ENCODE data around the gene RPS2.
"Not testable (repeated sequence)": the region's sequence is repeated elsewhere in the genome, so short reads cannot be mapped to it uniquely, and the experiment has no call there.

RPS2 gene

DNA sequence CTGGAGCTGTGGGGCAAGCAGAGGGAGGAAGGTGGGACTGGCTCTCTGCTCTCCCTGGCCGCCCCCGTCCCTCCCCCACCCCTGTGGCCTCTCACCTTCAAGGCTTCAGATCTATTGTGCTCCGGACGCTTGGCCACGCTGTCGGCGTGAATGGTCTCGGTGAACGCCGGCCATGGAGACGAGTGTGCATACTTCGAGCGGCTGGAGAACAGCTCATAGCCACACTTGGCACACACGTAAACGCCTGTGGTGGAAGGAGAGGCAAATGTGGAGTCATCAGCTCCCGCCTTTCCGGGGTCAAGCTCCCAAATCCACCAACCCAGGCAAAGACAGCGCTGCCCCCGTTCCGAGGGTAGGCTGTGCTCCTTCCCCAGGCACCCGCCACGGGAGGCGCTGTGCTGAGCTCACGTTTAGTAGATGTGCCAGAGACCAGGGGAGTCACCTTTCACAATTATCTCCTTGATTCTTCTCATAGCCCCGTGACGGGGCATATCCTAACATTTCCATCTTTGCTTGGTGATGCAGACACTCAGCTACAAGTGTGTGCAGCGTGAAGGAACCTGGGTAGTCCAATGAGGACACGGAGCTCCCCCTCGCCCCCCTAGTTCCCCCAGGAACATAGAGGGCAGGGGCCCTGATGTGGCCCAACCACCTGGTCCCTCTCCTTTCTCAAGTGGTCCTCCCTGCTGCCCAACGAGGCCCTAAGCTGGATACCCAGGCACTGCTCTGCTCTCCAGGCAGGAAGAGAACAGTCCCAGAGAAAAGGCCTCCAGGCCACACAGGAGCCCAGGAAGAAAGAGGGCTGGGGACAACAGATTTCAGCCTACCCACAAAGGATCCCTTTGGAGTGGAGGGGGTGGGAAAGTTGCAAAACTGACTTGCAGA, 23.2 kb downstream of the RPS2 start:
- DNase-seq (ENCODE audit: low read depth), result no peak

DNA sequence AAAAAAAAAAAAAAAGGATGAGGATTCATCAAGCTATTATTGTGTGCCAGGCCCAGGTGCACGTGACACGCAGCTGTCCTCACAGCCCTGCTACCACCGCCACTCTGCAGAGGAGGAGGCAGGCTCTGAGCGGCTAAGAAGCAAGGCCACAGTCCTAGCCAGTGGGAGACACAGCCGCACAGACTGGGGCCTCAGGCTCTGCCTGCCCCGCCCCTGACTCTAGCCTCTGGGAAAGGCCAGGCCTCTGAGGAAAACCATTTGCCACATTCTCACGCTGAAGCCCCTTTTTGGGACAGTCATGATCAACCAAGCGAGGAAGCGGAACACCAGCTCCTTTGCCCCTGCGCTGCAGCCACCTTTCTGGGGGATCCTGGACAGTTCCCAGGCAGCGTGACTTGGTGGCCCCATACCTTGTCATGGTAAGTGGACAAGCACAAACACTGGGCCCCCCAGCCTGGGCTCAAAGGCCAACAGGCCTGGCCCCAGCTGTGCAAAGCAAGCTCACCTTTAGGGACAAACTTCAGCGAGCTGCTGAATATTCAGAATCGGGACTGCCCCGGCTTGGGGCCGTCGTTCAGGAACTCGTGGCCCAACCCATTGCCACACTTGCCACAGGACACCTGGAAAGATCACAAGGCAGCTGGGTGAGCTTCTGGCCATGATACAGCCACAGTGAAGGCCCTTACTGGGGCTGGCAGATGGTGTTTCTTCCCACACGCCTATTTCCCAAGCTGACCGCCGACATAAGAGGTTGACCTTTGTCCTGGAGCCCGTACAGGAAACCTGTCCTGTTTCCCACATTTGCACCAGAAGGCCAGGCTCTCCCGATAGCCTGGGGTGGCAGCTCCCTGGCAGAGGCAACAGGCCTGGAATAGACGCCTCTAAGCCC, 24.1 kb downstream of the RPS2 start:
- DNase-seq (ENCODE audit: low read depth), result no peak

DNA sequence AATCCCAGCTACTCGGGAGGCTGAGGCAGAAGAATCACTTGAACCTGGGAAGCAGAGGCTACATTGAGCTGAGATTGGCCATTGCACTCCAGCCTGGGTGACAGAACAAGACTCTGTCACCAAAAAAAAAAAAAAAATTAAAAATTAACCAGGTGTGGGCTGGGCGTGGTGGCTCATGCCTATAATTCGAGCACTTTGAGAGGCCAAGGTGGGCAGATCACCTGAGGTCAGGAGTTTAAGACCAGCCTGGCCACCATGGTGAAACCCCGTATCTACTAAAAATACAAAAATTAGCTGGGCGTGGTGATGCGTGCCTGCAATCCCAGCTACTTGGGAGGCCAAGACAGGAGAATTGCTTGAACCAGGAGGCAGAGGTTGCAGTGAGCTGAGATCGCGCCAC, 24.8 kb downstream of the RPS2 start:
- not testable (repeated sequence) for DNase-seq (ENCODE audit: low read depth)

DNA sequence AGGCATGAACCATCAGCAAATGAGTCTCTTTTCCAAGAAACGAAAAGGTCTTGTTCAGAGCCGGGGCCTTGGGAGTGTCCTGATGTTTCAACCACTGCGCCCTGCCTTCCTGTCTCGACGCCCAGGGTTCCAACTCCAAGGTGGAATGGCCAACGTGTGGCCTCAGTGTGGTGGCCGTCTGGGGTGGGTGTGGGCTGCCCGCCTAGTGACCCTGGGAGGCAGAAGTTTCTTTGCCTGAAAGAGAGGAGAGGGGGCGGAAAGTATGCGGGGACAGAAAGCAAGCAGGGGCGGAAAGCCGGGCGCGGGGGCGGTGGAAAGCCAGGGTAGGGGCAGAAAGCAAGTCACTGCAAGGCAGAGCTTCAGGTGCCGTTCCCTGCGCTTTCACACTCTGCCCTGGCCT, 25.7 kb downstream of the RPS2 start:
- no peak for DNase-seq (ENCODE audit: low read depth)

DNA sequence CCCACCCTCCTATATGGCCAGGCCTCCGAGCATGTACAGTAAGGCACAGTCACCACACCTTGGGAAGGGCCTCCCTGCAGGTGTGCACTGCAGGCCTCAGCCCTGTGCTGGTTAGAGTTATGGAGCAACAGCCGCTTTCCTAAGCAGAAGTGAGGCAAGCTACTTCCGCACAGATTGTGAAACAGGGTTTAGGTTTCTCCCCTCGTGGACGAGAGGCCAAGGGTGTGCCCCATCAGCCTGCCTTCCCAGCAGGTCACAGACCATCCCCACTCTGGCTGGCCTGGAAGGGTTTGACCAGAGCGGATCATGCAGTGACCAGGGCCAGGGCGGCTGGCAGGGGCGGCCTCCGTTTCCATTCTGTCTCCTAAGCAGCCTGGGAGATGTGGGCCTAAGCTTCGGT, 26.3 kb downstream of the RPS2 start:
- no peak for DNase-seq (ENCODE audit: low read depth)

DNA sequence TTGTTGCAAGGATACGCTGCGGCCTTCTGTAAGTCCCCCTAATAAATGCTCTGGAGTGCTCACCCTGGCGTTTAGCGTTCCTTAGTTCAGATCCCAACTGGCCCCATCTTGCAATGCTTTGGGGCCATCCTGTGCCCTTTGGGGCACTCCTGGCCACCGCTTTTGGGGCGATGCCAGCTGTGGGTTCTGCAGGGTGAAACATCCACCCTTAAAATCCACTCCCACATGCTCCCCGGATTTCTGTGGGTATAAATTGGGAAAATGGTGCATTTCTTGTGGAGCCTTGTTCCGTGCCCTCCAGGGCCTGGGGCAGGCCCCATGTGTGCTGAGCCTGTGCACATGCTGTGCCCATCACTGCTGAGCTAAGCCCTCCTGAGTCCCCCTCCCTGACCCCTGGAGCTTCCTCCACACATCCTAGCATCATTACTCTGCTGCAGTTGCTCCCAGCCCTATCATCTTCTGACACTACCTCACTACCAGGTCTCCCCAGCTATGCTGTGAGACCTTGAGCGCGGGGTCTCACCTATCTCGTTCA, 27.6 kb downstream of the RPS2 start:
- no peak for DNase-seq (ENCODE audit: low read depth)

DNA sequence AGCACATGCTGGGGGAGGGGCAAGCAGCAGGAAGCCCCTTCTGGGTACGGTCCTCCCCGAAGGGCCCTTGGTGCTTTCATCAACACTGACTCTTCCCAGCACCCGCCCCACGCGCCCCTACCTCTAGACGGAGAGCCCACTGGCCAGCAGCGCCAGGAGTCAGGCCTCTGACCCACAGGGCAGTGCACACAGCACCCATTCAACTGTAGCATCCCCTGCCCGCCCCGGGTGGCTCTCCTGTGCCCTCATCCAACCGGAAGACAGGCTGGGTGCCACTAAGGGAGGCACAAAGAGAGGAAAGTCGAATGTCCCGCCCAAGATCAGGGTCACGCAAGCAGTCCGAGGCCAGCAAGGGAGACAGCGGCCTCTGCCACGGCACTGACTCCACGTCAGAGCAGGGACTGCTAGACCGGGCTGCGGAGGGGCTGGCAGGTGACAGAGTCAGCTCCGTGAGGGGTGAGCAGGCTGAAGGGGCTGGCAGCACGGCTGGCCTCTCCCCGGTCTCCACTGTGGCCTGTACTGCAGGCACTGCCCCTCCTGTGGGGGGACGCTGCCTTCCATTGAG, 31.4 kb downstream of the RPS2 start:
- no peak for DNase-seq (ENCODE audit: low read depth)

DNA sequence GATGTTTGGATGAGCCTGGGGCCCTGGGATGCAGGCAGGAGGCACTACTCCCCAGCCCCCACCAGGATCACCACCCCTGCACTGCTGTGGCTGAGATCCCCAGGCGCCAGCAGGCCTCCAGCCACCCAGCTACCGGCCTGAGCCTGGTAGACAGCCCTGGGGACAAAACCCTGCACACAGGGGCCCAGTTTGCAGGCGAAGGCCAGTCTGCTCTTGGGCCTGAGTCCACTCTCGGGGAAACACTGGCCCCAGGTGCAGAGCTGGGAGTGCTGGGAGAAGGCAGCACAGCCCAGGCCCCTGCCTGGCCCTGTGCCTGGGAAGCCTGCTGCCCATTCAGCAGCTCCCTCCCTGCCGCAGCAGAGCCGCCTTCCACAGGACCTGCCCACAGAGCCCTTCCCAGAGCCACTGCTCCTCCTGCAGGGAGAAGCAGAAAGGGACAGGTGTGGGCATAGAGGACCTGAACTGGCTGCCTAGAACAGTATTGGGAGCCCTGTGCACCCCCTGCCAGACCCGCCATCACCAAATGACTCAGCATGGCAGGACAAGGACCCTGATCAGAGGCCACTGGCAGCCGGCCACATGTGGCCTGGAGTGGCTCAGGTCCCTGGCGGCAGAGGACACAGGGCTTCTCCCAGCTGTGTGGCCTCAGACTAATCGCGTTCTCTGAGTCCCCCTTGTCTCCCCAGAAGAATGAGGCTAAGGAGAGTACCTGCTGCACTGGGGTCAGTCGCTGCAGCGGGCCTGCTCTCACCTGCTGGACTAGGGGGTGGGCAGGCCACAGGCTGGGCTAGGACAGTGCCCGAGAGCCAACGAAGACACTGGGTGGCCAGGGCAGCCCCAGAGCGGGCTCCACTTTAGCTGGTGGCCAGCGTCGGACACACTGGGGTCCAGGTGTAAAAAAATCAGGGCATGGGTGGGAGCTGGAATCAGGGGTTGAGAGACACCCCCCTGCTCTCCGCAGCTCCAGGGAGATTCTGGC, 32.3 kb downstream of the RPS2 start:
- DNase-seq (ENCODE audit: low read depth), result no peak

DNA sequence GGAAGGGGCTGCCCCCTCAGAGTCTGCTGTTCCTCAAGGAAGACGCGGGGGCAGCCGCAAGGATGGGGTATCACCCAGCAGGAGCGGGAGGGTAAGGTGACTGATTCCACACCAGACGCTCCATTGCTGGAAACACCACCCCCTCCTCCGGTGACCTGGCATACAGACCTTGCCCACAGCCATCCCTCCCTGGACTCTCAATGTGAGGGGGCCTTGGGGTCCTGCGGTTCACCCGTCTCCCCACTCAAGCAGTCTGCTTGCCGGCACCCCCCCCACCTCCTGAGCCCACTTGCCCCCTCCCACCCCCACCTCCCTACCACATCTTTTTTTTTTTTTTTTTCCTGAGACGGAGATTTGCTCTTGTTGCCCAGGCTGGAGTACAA, 34.3 kb downstream of the RPS2 start:
- no peak for DNase-seq (ENCODE audit: low read depth)

DNA sequence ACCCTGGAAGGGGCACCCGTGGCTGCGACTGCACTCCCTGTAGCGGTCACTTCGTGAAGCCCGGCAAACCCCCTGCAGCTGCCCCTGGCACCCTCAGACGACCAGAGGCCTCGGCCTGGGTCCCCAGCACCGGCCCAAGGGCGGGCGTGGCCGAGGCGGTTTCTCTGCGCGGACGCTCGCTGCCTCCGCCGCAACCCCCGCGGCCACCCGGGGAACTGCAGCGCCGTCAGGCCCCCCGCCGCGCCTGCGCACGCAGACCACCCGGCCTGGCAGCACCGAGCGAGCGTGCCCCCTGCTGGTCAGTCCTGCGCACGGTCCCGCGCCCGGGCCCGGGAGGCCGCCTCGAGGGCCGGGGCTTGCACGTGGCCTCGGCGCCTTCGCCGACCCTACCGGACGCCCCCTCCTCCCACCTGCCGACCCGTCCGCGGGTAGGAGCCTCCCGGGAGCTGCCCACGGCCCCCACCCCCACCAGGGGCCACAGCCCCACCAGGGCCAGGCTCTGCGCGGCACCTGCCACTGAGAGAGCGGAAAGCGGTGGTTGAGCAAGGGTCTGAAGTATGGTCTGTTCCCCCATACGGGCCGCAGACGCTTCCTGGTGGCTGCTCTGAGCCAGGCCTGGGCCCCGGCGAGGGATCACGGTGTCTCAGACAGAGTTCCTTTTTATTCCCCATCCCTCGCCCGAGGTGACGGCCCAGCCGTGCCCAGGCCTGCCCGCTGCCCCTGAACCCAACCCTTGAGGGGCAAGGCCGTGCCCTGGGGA, 34.9 kb downstream of the RPS2 start:
- peak; percentile 98 for DNase-seq (ENCODE audit: low read depth)

DNA sequence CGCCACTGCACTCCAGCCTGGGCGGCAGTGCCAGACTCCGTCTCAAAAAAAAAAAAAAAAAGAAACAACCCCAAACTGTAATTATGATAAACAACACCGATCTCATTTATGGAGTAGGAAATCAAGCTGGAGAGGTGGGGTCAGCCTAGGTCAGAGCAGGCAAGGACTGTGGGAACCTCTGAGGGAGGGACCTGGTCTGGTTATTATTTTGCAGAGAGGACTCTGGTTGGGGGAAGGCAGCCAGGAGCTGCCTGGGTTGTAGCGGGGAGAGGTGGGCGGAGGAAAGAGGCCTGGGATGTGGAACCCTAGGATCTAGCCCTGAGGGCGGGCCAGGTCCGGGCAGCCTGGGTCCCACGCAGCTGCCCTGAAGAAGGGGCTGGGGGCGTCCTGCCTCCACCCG, 35.5 kb downstream of the RPS2 start:
- DNase-seq (ENCODE audit: low read depth), result no peak

DNA sequence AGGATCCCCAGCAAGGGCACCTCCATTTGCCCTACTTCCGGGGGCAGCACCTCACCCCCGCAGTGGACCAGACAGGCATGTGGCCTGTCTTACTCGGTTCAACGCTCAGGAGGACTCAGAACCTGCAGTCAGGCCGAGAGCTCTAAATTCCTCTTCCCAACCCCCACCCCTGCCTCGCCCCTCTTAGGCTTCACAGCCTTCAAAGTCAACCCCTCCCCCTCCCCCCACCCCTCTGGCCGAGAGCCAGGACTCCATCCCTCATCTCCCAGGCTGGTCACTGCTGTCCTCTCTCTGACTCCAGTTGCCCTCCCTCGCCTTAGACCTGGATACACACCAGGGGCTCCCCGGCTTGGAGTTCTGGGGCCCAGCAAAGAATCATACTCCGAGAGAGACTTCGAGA, 38.4 kb downstream of the RPS2 start:
- no peak for DNase-seq (ENCODE audit: low read depth)

DNA sequence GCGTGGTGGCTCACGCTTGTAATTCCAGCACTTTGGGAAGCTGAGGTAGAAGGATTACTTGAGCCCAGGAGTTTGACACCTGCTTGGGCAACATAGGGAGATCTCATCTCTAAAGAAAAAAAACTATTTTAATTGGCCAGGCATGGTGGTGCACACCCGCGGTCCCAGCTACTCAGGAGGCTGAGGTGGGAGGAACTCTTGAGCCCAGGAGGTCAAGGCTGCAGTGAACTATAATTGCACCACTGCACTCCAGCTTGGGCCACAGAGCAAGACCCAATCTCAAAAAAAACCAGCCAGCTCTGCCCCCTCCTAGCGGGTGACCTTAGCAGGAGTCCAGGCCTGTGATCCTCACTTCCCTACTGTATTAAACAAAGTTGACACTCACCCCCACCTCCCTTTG, 40.5 kb downstream of the RPS2 start:
- DNase-seq (ENCODE audit: low read depth), result no peak

DNA sequence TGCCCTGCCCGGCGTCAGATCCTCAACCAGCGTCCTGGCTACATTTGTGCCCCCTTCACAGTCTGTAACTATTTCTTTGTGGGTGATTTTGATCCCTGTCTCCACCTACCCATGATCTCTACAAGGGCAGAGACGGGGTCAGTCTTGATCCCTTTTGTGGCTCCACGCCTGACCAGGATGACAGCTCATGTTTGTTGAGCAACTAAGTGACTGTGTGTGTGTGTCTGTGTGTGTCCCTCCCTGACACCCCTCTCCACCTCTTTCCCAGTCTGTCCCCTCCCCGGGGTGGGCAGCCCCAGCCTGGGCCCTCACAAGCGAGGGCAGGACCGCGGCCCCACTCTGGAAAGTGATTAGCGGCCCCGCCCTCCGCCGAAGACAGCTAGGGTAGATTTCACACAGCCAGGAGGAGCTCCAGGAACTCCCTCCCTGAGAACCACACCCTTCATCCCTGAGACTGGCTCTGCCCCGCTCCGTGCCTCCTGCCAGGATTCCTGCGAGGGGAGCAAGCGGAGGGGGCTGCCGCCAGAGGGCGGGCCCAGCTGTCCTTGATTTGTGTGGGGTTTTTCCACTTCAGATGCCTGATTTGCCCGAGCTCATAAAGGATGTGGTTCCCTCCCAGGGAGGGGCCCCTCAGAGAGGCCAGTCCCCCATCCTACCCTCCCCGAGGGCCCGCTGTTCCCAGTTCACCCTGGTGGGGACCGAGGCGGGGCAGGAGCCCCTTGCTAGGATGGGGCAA, 41.2 kb downstream of the RPS2 start:
- no peak for DNase-seq (ENCODE audit: low read depth)

DNA sequence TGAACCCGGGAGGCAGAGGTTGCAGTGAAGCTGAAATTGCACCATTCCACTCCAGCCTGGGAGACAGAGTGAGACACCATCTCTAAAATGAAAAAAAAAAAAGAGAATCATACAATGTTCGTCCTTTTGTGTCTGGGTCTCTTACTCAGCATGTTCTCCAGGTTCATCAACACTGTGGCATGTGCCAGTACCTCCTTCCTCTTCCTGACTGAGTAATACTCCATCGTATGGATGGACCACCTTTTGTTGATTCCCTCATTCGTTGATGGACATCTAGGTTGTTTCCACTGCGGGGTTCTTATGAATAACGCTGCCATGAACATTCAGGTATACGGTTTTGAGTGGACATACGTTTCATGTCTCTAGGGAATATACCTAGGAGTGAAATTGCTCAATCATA, 42.3 kb downstream of the RPS2 start:
- DNase-seq (ENCODE audit: low read depth), result no peak

DNA sequence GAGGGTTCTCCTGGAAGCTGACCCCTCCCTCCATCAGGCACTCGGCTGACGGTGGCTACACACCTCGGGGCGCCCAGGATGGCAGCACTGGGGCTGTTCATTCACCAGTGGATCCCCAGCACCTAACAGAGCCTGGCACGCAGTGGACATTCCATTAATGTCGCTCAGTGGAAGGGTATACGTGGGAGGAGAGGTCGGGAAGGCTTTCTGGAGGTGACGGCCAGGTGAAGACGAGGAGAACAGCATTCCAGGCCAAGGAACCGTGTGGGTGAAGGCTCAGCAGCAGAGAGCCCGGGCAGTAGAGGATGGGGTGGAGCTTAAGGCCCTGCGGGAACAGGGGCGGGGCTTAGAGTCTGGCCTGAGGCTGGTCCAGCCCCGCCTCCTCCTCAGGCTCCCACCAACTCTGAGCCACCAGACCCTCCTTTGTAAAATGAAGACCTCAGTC, 43.9 kb downstream of the RPS2 start:
- no peak for DNase-seq (ENCODE audit: low read depth)

DNA sequence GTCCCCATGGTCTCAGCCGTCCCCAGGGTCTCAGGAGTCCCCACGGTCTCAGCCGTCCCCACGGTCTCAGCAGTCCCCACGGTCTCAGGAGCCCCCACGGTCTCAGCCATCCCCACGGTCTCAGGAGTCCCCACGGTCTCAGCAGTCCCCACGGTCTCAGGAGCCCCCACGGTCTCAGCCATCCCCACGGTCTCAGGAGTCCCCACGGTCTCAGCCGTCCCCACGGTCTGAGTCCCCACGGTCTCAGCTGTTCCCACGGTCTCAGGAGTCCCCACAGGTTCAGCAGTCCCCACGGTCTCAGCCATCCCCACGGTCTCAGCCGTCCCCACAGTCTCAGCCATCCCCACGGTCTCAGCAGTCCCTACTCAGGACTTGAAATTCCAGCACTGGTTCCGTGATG, 44.5 kb downstream of the RPS2 start:
- not testable (repeated sequence) for DNase-seq (ENCODE audit: low read depth)

DNA sequence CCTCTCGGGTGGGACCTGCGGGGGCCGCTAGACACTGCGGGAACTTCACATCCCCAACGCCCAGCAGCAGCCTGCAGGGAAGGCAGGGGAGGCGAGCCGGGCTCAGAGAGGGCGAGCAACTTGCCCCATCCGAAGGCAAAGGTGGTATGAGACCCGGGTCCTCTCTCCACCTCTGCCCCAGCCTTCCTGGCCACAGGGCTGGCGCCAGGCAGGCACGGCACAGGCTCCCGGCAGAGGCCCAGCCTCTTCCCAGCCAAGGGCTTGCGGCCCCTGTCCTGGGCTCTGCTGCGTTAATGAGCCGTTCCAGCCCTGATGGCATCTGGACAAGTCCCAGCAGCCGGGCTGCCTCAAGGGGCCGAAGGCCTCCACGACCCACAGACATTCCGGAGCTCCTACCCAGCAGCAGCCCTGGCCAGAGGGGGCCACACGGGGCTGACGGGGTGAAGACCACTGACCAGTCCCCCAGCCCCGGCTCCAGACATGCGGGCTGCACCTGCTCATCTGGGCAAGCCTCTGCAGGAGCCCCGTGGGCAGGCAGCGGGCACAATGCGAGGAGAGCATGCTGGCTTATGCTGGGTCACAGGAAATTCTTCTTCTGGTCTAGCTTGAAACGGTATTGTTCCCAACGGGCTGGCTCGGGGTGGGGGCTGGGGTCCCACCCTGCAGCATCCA, 45.2 kb downstream of the RPS2 start:
- no peak for DNase-seq (ENCODE audit: low read depth)
